H9 (cell line): ENCODE results near the gene RPL28. TPM values are rescaled to one million over a fixed set of nuclear protein-coding genes. Genes with fewer than 3 reads are reported as not detected.

Experiments used
- DNase-seq: peaks from one replicate; pipeline ENCODE4 v3.0.0-alpha.2; 2017
- H2AFZ ChIP-seq: one replicate; pipeline ENCODE4 v1.6.1; 2013; ENCODE audit warnings: mild to moderate bottlenecking, low read length, control low read depth, moderate library complexity
- H2AK5ac ChIP-seq: 2 replicates; pipeline ENCODE4 v1.6.1; 2013; ENCODE audit warnings: low read length, control low read depth, mixed read lengths; ENCODE audit not compliant: insufficient read length
- H2BK120ac ChIP-seq: one replicate; pipeline ENCODE4 v1.6.1; 2013; ENCODE audit warnings: low read depth, mild to moderate bottlenecking, low read length, control low read depth, inconsistent platforms; ENCODE audit not compliant: poor library complexity, severe bottlenecking
- H2BK12ac ChIP-seq: 2 replicates; pipeline ENCODE4 v1.6.1; 2013; ENCODE audit warnings: low read length, control low read depth, mixed read lengths, low read depth; ENCODE audit not compliant: insufficient read length
- H2BK15ac ChIP-seq: 2 replicates; pipeline ENCODE4 v1.6.1; 2013; ENCODE audit warnings: low read depth, low read length, control low read depth
- H2BK20ac ChIP-seq: one replicate; pipeline ENCODE4 v1.6.1; 2013; ENCODE audit warnings: low read depth, mild to moderate bottlenecking, low read length, control low read depth, inconsistent platforms; ENCODE audit not compliant: poor library complexity, severe bottlenecking
- H2BK5ac ChIP-seq: 2 replicates; pipeline ENCODE4 v1.6.1; 2013; ENCODE audit warnings: low read length, control low read depth, mixed read lengths; ENCODE audit not compliant: insufficient read length
- H3K14ac ChIP-seq: 2 replicates; pipeline ENCODE4 v1.6.1; 2013; ENCODE audit warnings: low read length, control low read depth; ENCODE audit not compliant: insufficient read depth
- H3K18ac ChIP-seq: 2 replicates; pipeline ENCODE4 v1.6.1; 2013; ENCODE audit warnings: low read depth, mild to moderate bottlenecking, mixed read lengths, low read length, control low read depth; ENCODE audit not compliant: insufficient read length
- H3K23ac ChIP-seq: 2 replicates; pipeline ENCODE4 v1.6.1; 2013; ENCODE audit warnings: low read length, control low read depth, mixed read lengths, low read depth; ENCODE audit not compliant: insufficient read length
- H3K23me2 ChIP-seq: 2 replicates; pipeline ENCODE4 v1.6.1; 2013; ENCODE audit warnings: low read depth, mild to moderate bottlenecking, mixed read lengths, low read length, control low read depth; ENCODE audit not compliant: insufficient read length, poor library complexity, severe bottlenecking
- H3K27ac ChIP-seq: 2 replicates; pipeline ENCODE4 v1.5.1; 2013; ENCODE audit warnings: low read length, control low read depth, mixed read lengths, low read depth; ENCODE audit not compliant: insufficient read length
- H3K27me3 ChIP-seq: 2 replicates; pipeline ENCODE4 v1.6.1; 2013; ENCODE audit warnings: low read length, control low read depth, inconsistent platforms; ENCODE audit not compliant: insufficient read depth
- H3K4ac ChIP-seq: 2 replicates; pipeline ENCODE4 v1.6.1; 2013; ENCODE audit warnings: low read depth, mild to moderate bottlenecking, control low read depth, inconsistent platforms, low read length, moderate library complexity
- H3K4me1 ChIP-seq: 2 replicates; pipeline ENCODE4 v1.6.1; 2013; ENCODE audit warnings: low read length, control low read depth, inconsistent platforms; ENCODE audit not compliant: insufficient read depth
- H3K4me2 ChIP-seq: 2 replicates; pipeline ENCODE4 v1.6.1; 2013; ENCODE audit warnings: low read length, control low read depth, mixed read lengths; ENCODE audit not compliant: insufficient read length, insufficient read depth
- H3K56ac ChIP-seq: 2 replicates; pipeline ENCODE4 v1.6.1; 2013; ENCODE audit warnings: low read depth, mild to moderate bottlenecking, mixed read lengths, low read length, control low read depth; ENCODE audit not compliant: insufficient read length
- H3K79me1 ChIP-seq: 2 replicates; pipeline ENCODE4 v1.6.1; 2013; ENCODE audit warnings: low read depth, mild to moderate bottlenecking, moderate library complexity, low read length, control low read depth, inconsistent platforms; ENCODE audit not compliant: insufficient read depth, poor library complexity, severe bottlenecking
- H3K79me2 ChIP-seq: 2 replicates; pipeline ENCODE4 v1.6.1; 2013; ENCODE audit warnings: low read length, control low read depth, inconsistent platforms; ENCODE audit not compliant: insufficient read depth
- H3K9ac ChIP-seq: 2 replicates; pipeline ENCODE4 v1.6.1; 2013; ENCODE audit warnings: low read length, control low read depth, mixed read lengths; ENCODE audit not compliant: insufficient read length; ENCODE audit errors: extremely low read depth
- H3K9me3 ChIP-seq: one replicate; pipeline ENCODE4 v1.6.1; 2013; ENCODE audit warnings: low read depth, low read length, inconsistent platforms; ENCODE audit not compliant: control insufficient read depth
- H3T11ph ChIP-seq: one replicate; pipeline ENCODE4 v1.6.1; 2013; ENCODE audit warnings: mild to moderate bottlenecking, low read length, control low read depth, inconsistent platforms
- H4K20me1 ChIP-seq: one replicate; pipeline ENCODE4 v1.6.1; 2013; ENCODE audit not compliant: control insufficient read depth, insufficient read length, insufficient read depth
- H4K5ac ChIP-seq: 2 replicates; pipeline ENCODE4 v1.6.1; 2013; ENCODE audit warnings: low read depth, mild to moderate bottlenecking, mixed read lengths, low read length, control low read depth; ENCODE audit not compliant: insufficient read length
- H4K8ac ChIP-seq: replicated peaks from 2 replicates; pipeline ENCODE4 v1.6.1; 2013; ENCODE audit warnings: low read length, control low read depth, mixed read lengths, low read depth; ENCODE audit not compliant: insufficient read length
- H4K91ac ChIP-seq: 2 replicates; pipeline ENCODE4 v1.6.1; 2013; ENCODE audit warnings: low read depth, mild to moderate bottlenecking, moderate library complexity, mixed read lengths, low read length, control low read depth; ENCODE audit not compliant: insufficient read length
- H3K27ac Mint-ChIP-seq, 3 experiments: 2 replicates in 2 of 3; 3 replicates in 1 of 3; pipeline ENCODE4 v1.8.0; 2020 to 2021; ENCODE audit warnings: mixed read lengths in 3 of 3, mild to moderate bottlenecking in 1 of 3, moderate library complexity in 1 of 3
- H3K27me3 Mint-ChIP-seq: 2 replicates; pipeline ENCODE4 v1.8.0; 2021; ENCODE audit warnings: low read depth, mild to moderate bottlenecking, moderate library complexity, mixed read lengths
- H3K36me3 Mint-ChIP-seq, 3 experiments: 2 replicates in 2 of 3; 3 replicates in 1 of 3; pipeline ENCODE4 v1.8.0; 2020 to 2021; ENCODE audit warnings: low read depth in 3 of 3, mixed read lengths in 3 of 3; ENCODE audit not compliant: insufficient read depth in 1 of 3
- H3K4me1 Mint-ChIP-seq, 2 experiments: 2 replicates each; pipeline ENCODE4 v1.8.0; 2020; ENCODE audit warnings: mixed read lengths in 2 of 2
- H3K4me3 Mint-ChIP-seq, 2 experiments: 2 replicates in 1 of 2; 3 replicates in 1 of 2; pipeline ENCODE4 v1.8.0; 2020 to 2021; ENCODE audit warnings: mild to moderate bottlenecking in 2 of 2, mixed read lengths in 2 of 2, moderate library complexity in 1 of 2
- H3K9me3 Mint-ChIP-seq, 2 experiments: 2 replicates in 1 of 2; 3 replicates in 1 of 2; pipeline ENCODE4 v1.8.0; 2020; ENCODE audit warnings: mild to moderate bottlenecking in 2 of 2, mixed read lengths in 2 of 2, moderate library complexity in 1 of 2
- WGBS: extraction: QIAGEN DNeasy Blood & Tissue Kit; methylation state at CpG from one replicate; pipeline ENCODE4 v1.1.7; 2013; ENCODE audit warnings: missing lambda C conversion rate, low lambda C conversion rate, mixed read lengths; ENCODE audit not compliant: insufficient read length; ENCODE audit errors: extremely low coverage; 5-methylcytosine and 5-hydroxymethylcytosine counted together
- total RNA-seq: library from RNA; stranded (reverse); gene quantifications from 2 replicates; pipeline ENCODE4 v1.2.1, GENCODE V29; 2021
- TF ChIP-seq, protein P1 (sequence below): fragments of 200-600 bp; sonication (generic); conservative IDR thresholded peaks from 3 replicates; pipeline ENCODE4 v1.8.0; 2021; ENCODE audit warnings: antibody characterized with exemption, mild to moderate bottlenecking

Gene RPL28
- total RNA-seq, 1 experiment from 2014 or later = 2,076 TPM

DNA sequence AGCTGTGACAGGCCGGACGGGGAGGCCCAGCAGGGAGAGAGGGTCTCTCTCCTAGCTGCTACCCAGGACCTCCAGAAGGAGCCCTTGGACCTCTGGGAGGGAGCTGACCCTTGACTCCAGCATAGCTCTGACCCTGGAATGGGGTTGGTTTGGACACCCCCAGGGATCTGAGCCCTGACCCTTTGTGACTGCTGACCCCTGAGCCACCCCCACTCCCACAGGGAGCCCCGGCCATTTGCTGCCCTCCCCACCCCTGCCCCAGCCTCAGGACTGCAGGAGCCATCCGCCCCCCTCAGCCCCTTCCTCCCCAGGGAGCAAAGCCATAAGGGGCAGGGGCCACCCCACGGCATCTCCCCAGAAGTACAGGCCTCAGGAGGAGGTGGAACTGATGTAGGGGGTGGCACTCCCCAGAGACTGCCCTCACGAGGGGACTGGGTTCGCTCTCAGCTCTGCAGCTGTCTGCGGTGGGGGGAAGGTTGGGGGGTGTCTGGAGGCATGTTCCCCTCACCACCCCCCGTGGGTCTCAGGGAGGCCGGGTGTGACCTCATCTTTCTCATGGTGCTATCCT, 38.2 kb upstream of the RPL28 start:
- no peak overlapping the region for H2BK15ac ChIP-seq
- no peak overlapping the region for H3K27ac ChIP-seq
- no peak overlapping the region for H3K4ac ChIP-seq
- Mint-ChIP-seq H3K27me3 (peaks cover 22% of the 10 kb centered on the region), H3K4me1 (peaks cover 53 to 73% of the 10 kb centered on the region in 2 experiments), H3K27ac (peak overlapping the region; percentile 75 to 99 (median 92); a peak in 5 of 7 replicates), H3K4me3 (peak overlapping the region; percentile 22 to 72; a peak in 3 of 5 replicates), H3K9me3 (no peaks in the 10 kb centered on the region; a peak in 1 of 5 replicates), H3K36me3 (peaks cover 20 to 62% (median 47%) of the 10 kb centered on the region in 3 experiments; a peak in 6 of 7 replicates)
- no peak for DNase-seq
- H3K23me2 ChIP-seq = peaks cover 3% of the 10 kb centered on the region
- H3K14ac ChIP-seq = peak overlapping the region; percentile 23
- H3K4me1 ChIP-seq = peaks cover 2% of the 10 kb centered on the region; the same call in 1 of the 2 replicates
- peaks cover 5% of the 10 kb centered on the region; the same call in 1 of the 2 replicates for H3K27me3 ChIP-seq
- H3K4me2 ChIP-seq = no peak overlapping the region
- H2BK120ac ChIP-seq = no peak overlapping the region
- H2BK5ac ChIP-seq = no peak overlapping the region
- H2AK5ac ChIP-seq = no peak overlapping the region
- no peak overlapping the region for H3K9ac ChIP-seq
- no peak overlapping the region for H4K91ac ChIP-seq
- no peak overlapping the region for H4K5ac ChIP-seq
- no peaks in the 10 kb centered on the region for H3K79me2 ChIP-seq
- H3K23ac ChIP-seq = no peak overlapping the region
- no peak overlapping the region for H2AFZ ChIP-seq
- no peak overlapping the region for H3K18ac ChIP-seq
- H4K8ac ChIP-seq = no peak overlapping the region
- no peak overlapping the region for H3K56ac ChIP-seq
- H4K20me1 ChIP-seq = no peaks in the 10 kb centered on the region
- WGBS = no CpG with 5 or more reads among the region's 10 CpGs
- H3T11ph ChIP-seq = no peak overlapping the region
- no peaks in the 10 kb centered on the region for H3K79me1 ChIP-seq
- H2BK12ac ChIP-seq = no peak overlapping the region
- H2BK20ac ChIP-seq = no peak overlapping the region
- no peaks in the 10 kb centered on the region for H3K9me3 ChIP-seq
- TF ChIP-seq, protein P1, sequence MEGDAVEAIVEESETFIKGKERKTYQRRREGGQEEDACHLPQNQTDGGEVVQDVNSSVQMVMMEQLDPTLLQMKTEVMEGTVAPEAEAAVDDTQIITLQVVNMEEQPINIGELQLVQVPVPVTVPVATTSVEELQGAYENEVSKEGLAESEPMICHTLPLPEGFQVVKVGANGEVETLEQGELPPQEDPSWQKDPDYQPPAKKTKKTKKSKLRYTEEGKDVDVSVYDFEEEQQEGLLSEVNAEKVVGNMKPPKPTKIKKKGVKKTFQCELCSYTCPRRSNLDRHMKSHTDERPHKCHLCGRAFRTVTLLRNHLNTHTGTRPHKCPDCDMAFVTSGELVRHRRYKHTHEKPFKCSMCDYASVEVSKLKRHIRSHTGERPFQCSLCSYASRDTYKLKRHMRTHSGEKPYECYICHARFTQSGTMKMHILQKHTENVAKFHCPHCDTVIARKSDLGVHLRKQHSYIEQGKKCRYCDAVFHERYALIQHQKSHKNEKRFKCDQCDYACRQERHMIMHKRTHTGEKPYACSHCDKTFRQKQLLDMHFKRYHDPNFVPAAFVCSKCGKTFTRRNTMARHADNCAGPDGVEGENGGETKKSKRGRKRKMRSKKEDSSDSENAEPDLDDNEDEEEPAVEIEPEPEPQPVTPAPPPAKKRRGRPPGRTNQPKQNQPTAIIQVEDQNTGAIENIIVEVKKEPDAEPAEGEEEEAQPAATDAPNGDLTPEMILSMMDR = no peak
